Adipocyte (in vitro differentiated cells): ENCODE results near the gene BRIX1.

Experiments
- DNase-seq: peaks from one replicate; pipeline ENCODE4 v3.0.0-alpha.2; 2015; ENCODE audit warnings: low read depth
- H3K27me3 ChIP-seq: replicated peaks from 2 replicates; pipeline ENCODE4 v1.7.0; 2013; ENCODE audit warnings: mild to moderate bottlenecking, low read length, moderate library complexity; ENCODE audit not compliant: control insufficient read depth, insufficient read depth
- H3K36me3 ChIP-seq: 2 replicates; pipeline ENCODE4 v1.7.0; 2013; ENCODE audit warnings: low read length, mild to moderate bottlenecking, moderate library complexity; ENCODE audit not compliant: control insufficient read depth, insufficient read depth, severe bottlenecking
- H3K4me1 ChIP-seq: 2 replicates; pipeline ENCODE4 v1.7.0; 2013; ENCODE audit warnings: mild to moderate bottlenecking, low read length, moderate library complexity; ENCODE audit not compliant: control insufficient read depth, insufficient read depth
- H3K4me3 ChIP-seq: 2 replicates; pipeline ENCODE4 v1.7.0; 2013; ENCODE audit warnings: mild to moderate bottlenecking, low read length, moderate library complexity
- H3K9ac ChIP-seq: 2 replicates; pipeline ENCODE4 v1.7.0; 2013; ENCODE audit warnings: mild to moderate bottlenecking, low read length, moderate library complexity
- H3K9me3 ChIP-seq: 2 replicates; pipeline ENCODE4 v1.7.0; 2013; ENCODE audit warnings: mild to moderate bottlenecking, low read length, moderate library complexity; ENCODE audit not compliant: control insufficient read depth

BRIX1 gene

GRCh38 chr5:34915139-34915855, at the start of gene BRIX1, which contains the start of gene RAD1:
Gene BRIX1 (plus strand): TSS chr5:34915711. CDS start chr5:34915739, 28 bp downstream.
Gene RAD1 (minus strand): TSS chr5:34915504. CDS start chr5:34914892, 612 bp downstream.
- no peaks in the 10 kb centered on the region for H3K9me3 ChIP-seq
- no peaks in the 10 kb centered on the region for H3K27me3 ChIP-seq
- H3K4me3 ChIP-seq, result peak within 1 kb of the TSS; percentile 94
- H3K36me3 ChIP-seq, result peaks cover 28% of the 10 kb centered on the region
- peaks cover 47% of the 10 kb centered on the region for H3K4me1 ChIP-seq
- H3K9ac ChIP-seq, result peak within 1 kb of the TSS; percentile 95
- peak; percentile 99 for DNase-seq

DNA sequence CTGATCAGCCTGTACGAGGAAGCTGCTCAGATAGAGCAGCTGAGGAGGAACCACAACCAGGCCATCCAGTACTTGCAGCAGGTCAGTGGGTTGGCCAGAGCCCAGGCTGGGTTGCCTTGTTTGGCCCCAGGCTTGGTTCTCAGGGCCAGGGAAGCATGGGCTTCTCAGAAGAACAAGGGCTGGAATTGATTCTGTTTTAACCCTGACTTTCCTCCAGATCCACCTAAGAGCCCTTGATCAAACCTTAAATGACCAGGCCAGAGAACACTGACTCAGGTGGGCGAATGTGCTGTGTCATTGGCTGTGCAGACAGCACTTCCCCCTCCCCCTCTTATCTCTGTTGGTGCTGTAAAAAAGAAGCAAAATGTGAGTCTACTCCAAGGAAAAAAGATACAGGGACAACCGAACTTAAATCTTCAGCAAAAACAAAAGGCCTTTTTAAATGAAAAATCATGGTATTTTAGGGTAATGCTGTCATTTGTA, 48.5 kb upstream of the BRIX1 start:
- Histone ChIP-seq H3K9ac (no peak overlapping the region), H3K36me3 (no peaks in the 10 kb centered on the region), H3K27me3 (no peaks in the 10 kb centered on the region), H3K4me3 (no peak overlapping the region), H3K9me3 (no peaks in the 10 kb centered on the region), H3K4me1 (no peaks in the 10 kb centered on the region)
- no peak for DNase-seq

- no peaks in the 10 kb centered on the region for H3K36me3 ChIP-seq
- H3K27me3 ChIP-seq, result no peaks in the 10 kb centered on the region
- no peak for DNase-seq
- no peak overlapping the region for H3K9ac ChIP-seq
- no peaks in the 10 kb centered on the region for H3K4me1 ChIP-seq
- H3K9me3 ChIP-seq, result no peaks in the 10 kb centered on the region
- no peak overlapping the region for H3K4me3 ChIP-seq
Measured at GRCh38 chr5:34867660-34868059, 47.9 kb upstream of the BRIX1 start.

GRCh38 chr5:34868791-34869190, 46.7 kb upstream of the BRIX1 start:
- DNase-seq, result no peak
- no peaks in the 10 kb centered on the region for H3K9me3 ChIP-seq
- no peaks in the 10 kb centered on the region for H3K27me3 ChIP-seq
- H3K9ac ChIP-seq, result no peak overlapping the region
- no peak overlapping the region for H3K4me3 ChIP-seq
- no peaks in the 10 kb centered on the region for H3K36me3 ChIP-seq
- H3K4me1 ChIP-seq, result no peaks in the 10 kb centered on the region

- Histone ChIP-seq H3K4me1 (no peaks in the 10 kb centered on the region), H3K9me3 (no peaks in the 10 kb centered on the region), H3K4me3 (no peak overlapping the region), H3K9ac (no peak overlapping the region), H3K27me3 (no peaks in the 10 kb centered on the region), H3K36me3 (no peaks in the 10 kb centered on the region)
- no peak for DNase-seq
Measured at GRCh38 chr5:34869256-34869655, 46.3 kb upstream of the BRIX1 start.

DNA sequence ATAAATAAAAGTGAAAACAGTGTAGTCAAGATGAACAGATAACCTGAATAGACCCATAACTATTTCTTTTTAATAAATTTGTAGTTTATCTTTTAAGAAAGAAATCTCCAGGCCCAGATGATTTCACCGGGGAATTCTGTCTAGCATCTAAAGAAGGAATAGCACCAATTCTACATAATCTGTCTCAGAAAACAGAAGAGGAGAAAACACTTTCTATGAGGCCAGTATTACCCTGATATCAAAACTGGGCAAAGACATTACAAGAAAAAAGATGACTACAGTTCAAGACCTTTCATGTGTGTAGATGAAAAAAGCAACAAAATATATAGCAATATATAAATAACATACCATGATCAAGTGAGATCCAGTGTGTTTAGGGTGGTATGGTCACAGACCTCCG, 45.1 kb upstream of the BRIX1 start:
- Histone ChIP-seq H3K27me3 (no peaks in the 10 kb centered on the region), H3K4me1 (no peaks in the 10 kb centered on the region), H3K9me3 (no peaks in the 10 kb centered on the region), H3K36me3 (no peaks in the 10 kb centered on the region), H3K4me3 (no peak overlapping the region), H3K9ac (no peak overlapping the region)
- DNase-seq, result no peak

DNA sequence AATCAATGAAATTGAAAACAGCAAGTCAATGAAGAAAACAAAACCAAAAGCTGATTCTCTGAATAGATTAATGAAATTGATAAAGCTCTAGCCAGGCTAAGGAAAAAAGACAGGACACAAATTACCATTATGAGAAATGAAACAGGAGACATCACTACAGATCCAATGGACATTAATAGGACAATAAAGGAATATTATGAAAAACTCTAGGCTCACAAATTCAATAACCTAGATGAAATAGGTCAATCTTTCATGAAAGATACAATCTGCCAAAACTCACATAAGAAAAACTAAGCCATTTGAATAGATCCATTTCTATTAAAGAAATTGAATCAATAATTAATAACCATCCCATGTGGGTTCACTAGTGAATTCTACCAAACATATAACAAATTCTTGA, 39.2 kb upstream of the BRIX1 start:
- H3K9me3 ChIP-seq, result peaks cover 9% of the 10 kb centered on the region
- H3K4me1 ChIP-seq, result no peaks in the 10 kb centered on the region
- no peak for DNase-seq
- H3K9ac ChIP-seq, result no peak overlapping the region
- H3K27me3 ChIP-seq, result no peaks in the 10 kb centered on the region
- H3K4me3 ChIP-seq, result no peak overlapping the region
- H3K36me3 ChIP-seq, result no peaks in the 10 kb centered on the region

GRCh38 chr5:34881246-34881645, 34.3 kb upstream of the BRIX1 start:
- Histone ChIP-seq H3K27me3 (no peaks in the 10 kb centered on the region), H3K9ac (no peak overlapping the region), H3K9me3 (peaks cover 3% of the 10 kb centered on the region), H3K36me3 (no peaks in the 10 kb centered on the region), H3K4me3 (no peak overlapping the region), H3K4me1 (no peaks in the 10 kb centered on the region)
- no peak for DNase-seq

GRCh38 chr5:34886392-34887119, 29.0 kb upstream of the BRIX1 start:
- Histone ChIP-seq H3K4me3 (no peak overlapping the region), H3K9ac (no peak overlapping the region), H3K9me3 (no peaks in the 10 kb centered on the region), H3K36me3 (no peaks in the 10 kb centered on the region), H3K27me3 (no peaks in the 10 kb centered on the region), H3K4me1 (peaks cover 3% of the 10 kb centered on the region)
- DNase-seq, result no peak

DNA sequence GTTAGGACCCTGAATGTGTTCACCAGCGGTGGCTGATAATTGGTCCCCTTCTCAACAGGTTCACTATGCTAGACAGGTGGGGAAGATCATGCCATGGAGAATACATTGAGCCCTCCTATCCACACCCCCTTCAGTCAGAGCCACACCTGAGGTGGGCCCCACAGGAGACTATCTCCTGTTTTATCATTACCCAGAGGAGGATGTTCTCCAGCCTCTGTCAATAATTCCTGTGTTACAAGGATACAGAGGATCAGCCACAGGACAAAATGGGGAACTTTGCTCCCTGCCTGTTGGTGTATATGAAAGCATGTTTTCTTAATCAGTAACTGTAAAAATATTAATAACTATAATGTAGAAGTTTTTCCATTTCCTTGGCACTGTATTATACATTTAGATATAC, 26.1 kb upstream of the BRIX1 start:
- no peak for DNase-seq
- Histone ChIP-seq H3K27me3 (no peaks in the 10 kb centered on the region), H3K36me3 (no peaks in the 10 kb centered on the region), H3K9me3 (no peaks in the 10 kb centered on the region), H3K9ac (no peak overlapping the region), H3K4me1 (peaks cover 13% of the 10 kb centered on the region), H3K4me3 (no peak overlapping the region)

DNA sequence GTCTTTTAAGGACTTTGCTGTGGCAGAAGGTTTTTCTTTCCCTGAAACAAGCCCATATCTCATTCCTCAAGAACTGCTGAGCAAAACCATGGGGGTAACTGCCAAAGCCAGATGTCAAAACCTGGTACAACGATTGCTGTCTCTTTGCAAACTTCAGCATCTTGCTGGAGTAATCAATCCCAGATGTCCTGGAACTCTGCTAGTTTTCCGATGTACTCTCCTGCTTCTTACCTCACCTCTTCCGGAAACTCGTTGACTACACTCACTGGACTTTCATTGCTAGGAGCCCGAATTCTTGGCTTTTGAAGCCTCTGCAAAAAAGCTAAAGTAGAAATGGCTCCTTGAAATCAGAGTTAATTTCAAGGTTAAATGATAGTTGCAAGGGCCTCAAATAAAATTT, 23.5 kb upstream of the BRIX1 start:
- no peaks in the 10 kb centered on the region for H3K36me3 ChIP-seq
- H3K4me1 ChIP-seq, result peaks cover 23% of the 10 kb centered on the region

More for the DNA sequence above, 23.5 kb upstream of the BRIX1 start:
- Histone ChIP-seq H3K9ac (peak overlapping the region; percentile 27), H3K9me3 (no peaks in the 10 kb centered on the region), H3K4me3 (peak overlapping the region; percentile 30), H3K27me3 (no peaks in the 10 kb centered on the region)
- DNase-seq, result peak; percentile 89
